Activated B cell treated with CpG ODN at 0.5 μM for 24 hours (primary cell): ENCODE measurements around the gene FAM32A. TPM values are rescaled to one million over a fixed set of nuclear protein-coding genes. Genes with fewer than 3 reads are reported as not detected.

Experiments
- ATAC-seq: fragments of 200-7000 bp; cut with Tn5 transposase; one replicate; pipeline ENCODE4 v1.10.0; 2021; ENCODE audit warnings: low read depth, mild to moderate bottlenecking, moderate library complexity
- CTCF ChIA-PET: fragments of 350-600 bp; sonication (Branson Sonifier 250); formaldehyde crosslinking; loops from one replicate; lab custom pipeline; 2021; ENCODE audit warnings: antibody characterized with exemption; lab: Charles Lee
- POLR2A ChIA-PET: fragments of 350-600 bp; sonication (Branson Sonifier 250); formaldehyde crosslinking; loops from one replicate; lab custom pipeline; 2021; ENCODE audit warnings: antibody characterized with exemption; lab: Charles Lee
- DNase-seq: peaks from one replicate; pipeline ENCODE4 v3.0.0; 2022
- H3K27ac Mint-ChIP-seq: one replicate; pipeline ENCODE4 v1.8.0; 2020; ENCODE audit warnings: mixed read lengths
- H3K27me3 Mint-ChIP-seq: one replicate; pipeline ENCODE4 v1.8.0; 2021; ENCODE audit warnings: mixed read lengths
- H3K36me3 Mint-ChIP-seq: one replicate; pipeline ENCODE4 v1.8.0; 2021; ENCODE audit warnings: low read depth, mixed read lengths
- H3K4me1 Mint-ChIP-seq: one replicate; pipeline ENCODE4 v1.8.0; 2021; ENCODE audit warnings: mixed read lengths
- H3K4me3 Mint-ChIP-seq: one replicate; pipeline ENCODE4 v1.8.0; 2020; ENCODE audit warnings: mild to moderate bottlenecking, mixed read lengths
- H3K9me3 Mint-ChIP-seq: one replicate; pipeline ENCODE4 v1.8.0; 2020; ENCODE audit warnings: mixed read lengths
- CTCF ChIP-seq: fragments of 200-600 bp; IDR thresholded peaks from one replicate; pipeline ENCODE4 v1.8.0; 2022; ENCODE audit warnings: antibody characterized with exemption, mild to moderate bottlenecking
- intact Hi-C: fragments of 100-400 bp; cut with micrococcal nuclease; formaldehyde crosslinking; loops from one replicate; pipeline ENCODE4 v1.15.1; 2024
- total RNA-seq: library from RNA; stranded (reverse); gene quantifications from 2 replicates; pipeline ENCODE4 v1.2.3, GENCODE V29; 2022

Gene FAM32A
- total RNA-seq, 1 donor from 2014 or later, result 52.2 TPM

- TF ChIP-seq CTCF, result no peak
- Mint-ChIP-seq H3K9me3 (no peaks in the 10 kb centered on the region), H3K4me1 (peaks cover 18% of the 10 kb centered on the region), H3K36me3 (peaks cover 66% of the 10 kb centered on the region), H3K4me3 (no peak overlapping the region), H3K27ac (no peak overlapping the region), H3K27me3 (no peaks in the 10 kb centered on the region)
- DNase-seq (no peak), ATAC-seq (no peak)
- intact Hi-C loops, result no loop called here
- CTCF ChIA-PET, result no interaction called here
- POLR2A ChIA-PET, result interaction anchor here (0.5 kb wide), 1 partner anchor 646 kb away, joined by 3 read pairs; no protein-coding TSS in a partner anchor
Measured at GRCh38 chr19:16233836-16234551, 48.8 kb downstream of the FAM32A start.

- CTCF ChIA-PET, result no interaction called here
- no peak for TF ChIP-seq CTCF
- Mint-ChIP-seq H3K36me3 (peaks cover 58% of the 10 kb centered on the region), H3K4me1 (peaks cover 23% of the 10 kb centered on the region), H3K4me3 (no peak overlapping the region), H3K27ac (no peak overlapping the region), H3K27me3 (no peaks in the 10 kb centered on the region), H3K9me3 (no peaks in the 10 kb centered on the region)
- POLR2A ChIA-PET, result no interaction called here
- no peak for DNase-seq
- no peak for ATAC-seq
- intact Hi-C loops, result no loop called here
Measured at GRCh38 chr19:16234552-16235445, 49.6 kb downstream of the FAM32A start.

- no peaks in the 10 kb centered on the region for H3K27me3 Mint-ChIP-seq
- no peak for TF ChIP-seq CTCF
- DNase-seq (no peak), ATAC-seq (no peak)
- peaks cover 23% of the 10 kb centered on the region for H3K4me1 Mint-ChIP-seq
- no peak overlapping the region for H3K4me3 Mint-ChIP-seq
- H3K9me3 Mint-ChIP-seq, result no peaks in the 10 kb centered on the region
- ChIA-PET POLR2A (no interaction called here), CTCF (no interaction called here)
- H3K27ac Mint-ChIP-seq, result peak overlapping the region; percentile 3
- intact Hi-C loops, result no loop called here
- peaks cover 49% of the 10 kb centered on the region for H3K36me3 Mint-ChIP-seq
Measured at GRCh38 chr19:16235811-16236652, 50.8 kb downstream of the FAM32A start.

Other genes starting within 250 kb of the FAM32A start
- gene OR10H4, start 236.4 kb upstream of the FAM32A start, total RNA-seq, result not detected in 2 replicates
- 238 and 257 TPM in 2 replicates for gene TPM4, start 108.9 kb upstream of the FAM32A start, total RNA-seq
- 157 and 171 TPM in 2 replicates for gene RAB8A, start 73.5 kb upstream of the FAM32A start, total RNA-seq
- gene HSH2D, start 41.7 kb upstream of the FAM32A start, total RNA-seq, result 172 and 191 TPM in 2 replicates
- not detected in 2 replicates for gene CIB3, start 11.9 kb upstream of the FAM32A start, total RNA-seq
- 82.6 and 87.5 TPM in 2 replicates for gene AP1M1, start 12.5 kb downstream of the FAM32A start, total RNA-seq
- gene KLF2, start 139.4 kb downstream of the FAM32A start, total RNA-seq, result 76.8 and 87.6 TPM in 2 replicates